SW 1271 (cell line): ENCODE results near the gene CDC25C.
A peak's percentile ranks its signal among the peaks of the same experiment; 100 is the strongest.
"Not testable (repeated sequence)": the region's sequence is repeated elsewhere in the genome, so short reads cannot be mapped to it uniquely, and the experiment has no call there.

ENCODE experiments used
- DNase-seq, 2 experiments: peaks; one replicate each; lab custom pipeline; 2025; lab: John Stamatoyannopoulos, UW

The CDC25C gene

DNA sequence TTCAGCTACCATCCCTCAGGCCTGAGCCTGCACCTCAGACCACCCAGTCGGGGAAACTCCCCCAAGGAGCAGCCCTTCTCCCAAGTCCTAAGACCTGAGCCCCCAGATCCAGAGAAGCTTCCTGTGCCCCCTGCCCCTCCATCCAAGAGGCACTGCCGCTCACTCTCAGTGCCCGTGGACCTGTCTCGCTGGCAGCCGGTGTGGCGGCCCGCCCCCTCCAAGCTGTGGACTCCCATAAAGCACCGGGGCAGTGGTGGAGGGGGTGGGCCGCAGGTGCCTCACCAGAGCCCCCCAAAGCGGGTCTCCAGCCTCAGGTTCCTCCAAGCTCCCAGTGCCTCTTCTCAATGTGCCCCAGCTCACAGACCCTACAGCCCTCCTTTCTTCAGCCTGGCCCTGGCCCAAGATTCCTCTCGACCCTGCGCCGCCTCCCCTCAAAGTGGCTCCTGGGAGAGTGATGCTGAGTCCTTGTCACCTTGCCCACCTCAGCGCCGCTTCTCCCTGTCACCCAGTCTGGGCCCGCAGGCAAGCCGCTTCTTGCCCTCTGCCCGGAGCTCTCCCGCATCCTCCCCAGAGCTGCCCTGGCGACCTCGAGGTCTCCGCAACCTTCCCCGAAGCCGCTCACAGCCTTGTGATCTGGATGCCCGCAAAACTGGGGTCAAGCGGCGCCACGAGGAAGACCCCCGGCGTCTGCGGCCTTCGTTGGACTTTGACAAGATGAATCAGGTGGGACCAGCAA lies 13.5 kb upstream of the CDC25C start:
- no peak for DNase-seq

DNA sequence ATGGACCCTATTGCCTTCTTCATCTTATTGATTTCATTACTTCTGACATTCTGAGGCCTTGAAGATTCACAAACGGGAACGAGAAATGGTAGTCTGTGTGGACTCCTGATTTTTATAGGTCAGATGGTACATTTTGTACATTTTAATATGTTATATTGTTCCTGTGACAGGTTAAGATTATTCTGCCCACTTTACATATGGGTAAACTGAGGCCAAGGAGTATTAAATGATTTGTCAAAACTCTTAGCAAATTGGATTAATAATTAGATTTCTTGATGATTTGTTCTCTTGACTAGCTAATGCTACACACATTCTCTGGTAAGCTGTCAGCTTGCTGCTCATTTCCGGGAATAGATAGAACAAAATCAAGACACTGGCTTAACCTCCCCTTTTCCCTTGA lies 8.4 kb upstream of the CDC25C start:
- no peak for DNase-seq

DNA sequence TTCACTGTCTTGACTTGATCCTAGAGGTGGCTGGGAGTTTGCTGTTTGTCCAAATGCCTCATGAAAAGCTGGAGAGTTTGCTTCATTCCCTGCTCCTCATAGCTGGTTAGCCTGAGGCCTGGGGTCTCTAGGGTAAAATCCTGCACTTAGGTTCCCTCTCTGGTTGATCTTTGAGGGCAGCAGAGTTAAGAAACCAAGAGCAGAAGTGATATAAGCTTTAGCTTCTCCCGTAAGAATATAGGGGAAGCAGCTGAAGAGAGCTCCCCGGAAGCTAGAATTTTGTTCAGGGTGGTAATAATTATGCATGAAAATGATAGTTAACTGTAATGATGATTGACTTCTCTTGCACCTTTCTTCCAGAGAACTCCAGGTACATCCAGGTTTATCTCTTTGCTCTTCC lies 7.9 kb upstream of the CDC25C start:
- no peak for DNase-seq

DNA sequence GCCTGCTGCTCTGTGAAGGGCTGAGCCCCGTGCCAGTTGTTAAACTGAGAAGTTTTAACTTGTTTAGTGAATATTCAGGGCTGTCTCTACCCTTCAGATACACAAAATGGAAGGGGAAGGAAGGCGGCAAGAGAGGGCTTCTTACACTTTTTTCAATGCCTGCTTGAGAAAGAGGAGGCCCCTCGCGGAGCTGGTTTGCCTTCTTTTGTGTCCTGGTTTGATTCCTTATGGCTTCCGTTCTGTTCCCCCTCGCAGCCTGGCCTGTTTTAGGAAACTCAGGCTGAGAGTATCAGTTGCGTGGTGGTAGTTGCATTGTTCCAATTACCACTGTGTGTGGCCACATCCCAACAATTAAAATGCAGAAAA lies 7.5 kb upstream of the CDC25C start:
- no peak for DNase-seq

DNA sequence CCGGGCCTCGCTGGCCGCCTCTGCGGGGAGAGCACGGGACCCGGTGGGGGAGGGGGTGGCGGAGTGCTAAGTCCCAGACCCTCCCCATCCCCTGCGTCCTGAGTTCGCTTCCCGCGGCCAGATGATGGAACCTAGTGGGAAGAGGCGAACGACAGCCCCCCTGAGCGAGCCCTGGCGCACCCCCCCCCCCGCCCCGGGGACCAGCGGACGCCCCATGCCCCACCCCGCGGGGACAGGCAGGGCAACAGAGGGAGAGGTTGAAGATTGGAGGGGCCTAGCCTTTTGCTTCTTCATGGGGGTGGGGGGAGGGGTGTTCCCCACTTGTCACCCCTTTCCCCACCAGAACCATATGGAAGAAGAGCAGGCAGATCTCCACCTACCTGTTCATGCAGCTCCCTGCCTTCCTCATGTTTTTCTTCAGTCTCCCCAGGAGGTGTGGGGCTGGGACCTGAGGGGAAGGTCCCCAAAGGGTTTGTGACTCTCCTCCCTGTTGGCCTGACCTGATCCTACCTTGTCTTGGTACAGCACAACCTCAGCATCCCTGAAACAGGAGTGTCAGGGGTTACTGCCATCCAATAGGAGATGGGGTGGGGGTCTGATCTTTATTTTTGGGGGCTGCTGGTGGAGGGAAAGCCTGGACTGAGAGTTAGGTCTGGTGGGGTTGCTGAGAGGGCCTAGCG lies 6.9 kb upstream of the CDC25C start:
- no peak for DNase-seq

DNA sequence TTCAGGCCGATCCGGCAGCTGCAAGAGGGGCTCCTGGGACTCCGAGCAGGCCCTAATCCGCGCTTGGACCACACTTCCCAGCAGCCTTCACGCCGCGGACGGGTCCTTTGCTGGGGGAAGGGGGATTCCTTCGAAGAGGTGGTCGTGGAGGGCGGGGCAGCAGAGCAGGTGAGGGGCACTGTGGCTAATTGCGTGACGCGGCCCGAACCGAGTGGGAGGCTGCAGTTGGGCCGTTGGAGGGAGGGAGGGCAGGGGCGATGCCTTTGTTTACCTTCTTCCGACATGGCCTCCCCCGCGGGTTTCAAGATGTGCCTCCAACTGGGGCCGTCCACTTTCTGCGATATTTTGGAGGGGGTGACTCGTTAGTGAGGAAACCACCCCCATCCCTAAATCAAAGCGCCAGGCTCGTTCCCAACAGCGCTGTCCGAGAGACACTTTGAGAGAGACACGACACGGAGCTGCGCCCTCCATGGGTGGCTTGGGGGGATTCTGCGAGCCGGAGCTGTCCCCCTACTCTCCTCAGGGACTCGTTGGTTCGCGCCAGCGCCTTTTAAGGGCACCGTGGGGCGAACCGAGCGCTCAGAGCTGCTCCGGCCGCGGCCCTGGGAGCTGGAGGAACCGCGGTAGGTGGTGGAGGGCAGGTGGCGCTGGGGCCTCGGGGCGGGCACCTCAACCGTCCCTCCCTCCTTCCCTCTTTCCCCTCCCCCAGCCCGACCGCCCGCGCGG lies 6.2 kb upstream of the CDC25C start, which contains the start of gene FAM53C:
Gene FAM53C (plus strand): TSS at position 582 of the 726 bp plus-strand sequence. CDS start 3,070 bp downstream, outside the sequence.
- DNase-seq, result peak; percentile 80 to 97

DNA sequence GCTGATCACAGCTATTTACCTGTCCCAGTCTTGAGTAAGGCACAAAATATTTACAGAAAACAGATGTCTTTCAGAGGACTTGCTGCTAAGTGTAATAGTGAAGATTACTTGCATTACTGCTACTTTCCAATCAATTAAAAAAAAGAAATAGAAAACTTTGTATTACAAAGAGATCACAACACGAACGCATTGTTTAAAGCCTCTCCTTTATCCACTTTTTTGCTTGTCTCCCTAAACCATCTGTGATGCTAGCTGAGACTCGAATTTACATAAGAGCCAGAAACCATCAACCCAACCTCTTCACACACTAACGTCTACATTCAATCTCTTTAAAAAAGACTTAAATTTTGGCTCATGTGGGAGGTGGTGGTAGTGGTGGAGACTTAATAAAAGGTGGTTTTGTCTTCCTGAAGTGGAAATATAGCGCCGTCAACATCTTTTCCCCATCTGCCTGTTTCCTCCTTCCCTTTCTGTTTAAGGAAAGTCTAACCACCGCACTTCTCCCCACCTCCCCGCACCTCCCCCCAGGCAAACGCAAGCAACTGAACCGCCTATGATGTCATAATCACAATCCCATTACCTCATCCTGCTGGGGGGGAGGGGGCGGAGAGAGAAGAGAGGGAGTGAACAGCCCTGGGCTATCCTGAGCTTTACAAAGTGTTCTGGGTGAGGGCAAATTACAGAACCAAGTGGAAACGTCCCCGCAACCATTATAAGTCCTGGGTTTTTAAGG lies 5.5 kb upstream of the CDC25C start:
- no peak for DNase-seq

DNA sequence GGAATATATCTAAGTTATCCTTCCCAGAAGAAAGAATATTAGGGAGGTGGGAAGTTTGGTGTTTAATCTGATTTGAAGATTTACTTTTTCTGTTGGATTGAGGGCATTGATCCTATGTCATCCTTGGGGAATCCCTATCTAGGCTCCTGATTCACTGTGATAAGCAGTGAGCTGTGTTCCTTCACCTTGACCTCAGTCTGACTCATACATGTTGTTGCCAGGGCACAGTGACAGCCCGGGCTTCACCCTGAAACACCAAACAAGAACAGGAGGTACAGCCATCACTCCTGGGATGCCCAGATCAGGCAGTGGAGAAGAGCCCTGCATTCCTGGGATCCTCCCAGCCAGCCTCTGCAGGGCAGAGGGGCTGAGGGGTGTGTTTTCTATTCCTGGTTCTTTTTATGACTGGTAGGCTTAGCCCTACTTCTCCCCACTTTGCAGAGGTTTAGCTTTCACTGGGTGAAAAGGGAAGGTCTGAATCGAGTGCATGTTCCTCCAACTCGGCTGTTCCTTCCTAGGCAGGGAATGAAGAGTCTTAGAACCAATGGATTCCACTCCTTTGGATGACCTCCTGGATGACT lies 3.4 kb upstream of the CDC25C start:
- peak in 1 of 2 experiments; percentile 17 for DNase-seq

DNA sequence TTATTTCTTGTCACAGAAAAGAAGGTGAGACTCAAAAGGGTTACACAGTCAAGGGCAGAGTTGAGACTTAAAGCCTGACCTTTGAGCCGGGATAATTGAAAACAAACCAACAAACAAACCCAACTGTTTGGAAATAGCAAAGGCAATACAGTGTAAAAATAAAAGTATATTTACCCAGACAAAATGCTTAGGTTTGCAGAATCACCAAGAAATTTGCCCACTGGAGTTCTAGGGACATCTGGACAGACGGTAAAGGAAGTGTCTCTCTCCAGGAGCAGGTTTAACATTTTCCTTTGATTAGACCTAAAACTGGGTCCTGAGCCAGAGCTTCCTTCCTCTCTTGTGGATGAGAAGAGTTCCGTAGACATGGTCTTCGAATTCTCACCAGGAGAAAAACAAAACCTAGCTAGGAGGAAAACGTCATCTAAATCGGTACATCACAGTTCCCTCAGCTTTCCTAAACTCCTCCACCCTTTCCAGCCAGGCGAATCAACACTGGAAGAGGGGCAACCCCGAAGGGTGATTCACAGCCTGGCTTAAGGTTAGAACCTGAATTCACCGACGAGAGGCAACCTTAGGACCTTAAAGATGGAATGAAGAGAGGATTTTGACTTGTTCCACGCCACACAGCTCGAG lies 673 bp downstream of the CDC25C start:
- peak in 1 of 2 experiments; percentile 27 for DNase-seq

DNA sequence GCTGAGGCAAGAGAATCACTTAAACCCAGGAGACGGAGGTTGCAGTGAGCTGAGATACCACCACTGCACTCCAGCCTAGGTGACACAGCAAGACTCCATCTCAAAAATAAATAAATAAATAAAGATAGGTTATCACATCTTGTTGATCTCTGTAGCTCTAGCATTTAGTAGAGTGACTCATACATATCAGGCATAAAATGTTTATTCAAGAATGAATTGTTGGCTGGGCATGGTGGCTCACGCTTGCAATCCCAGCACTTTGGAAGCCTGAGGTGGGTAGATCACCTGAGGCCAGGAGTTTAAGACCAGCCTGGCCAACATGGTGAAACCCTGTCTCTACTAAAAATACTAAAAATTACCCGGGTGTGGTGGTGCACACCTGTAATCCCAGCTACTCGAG lies 13.4 kb downstream of the CDC25C start:
- not testable (repeated sequence) for DNase-seq

DNA sequence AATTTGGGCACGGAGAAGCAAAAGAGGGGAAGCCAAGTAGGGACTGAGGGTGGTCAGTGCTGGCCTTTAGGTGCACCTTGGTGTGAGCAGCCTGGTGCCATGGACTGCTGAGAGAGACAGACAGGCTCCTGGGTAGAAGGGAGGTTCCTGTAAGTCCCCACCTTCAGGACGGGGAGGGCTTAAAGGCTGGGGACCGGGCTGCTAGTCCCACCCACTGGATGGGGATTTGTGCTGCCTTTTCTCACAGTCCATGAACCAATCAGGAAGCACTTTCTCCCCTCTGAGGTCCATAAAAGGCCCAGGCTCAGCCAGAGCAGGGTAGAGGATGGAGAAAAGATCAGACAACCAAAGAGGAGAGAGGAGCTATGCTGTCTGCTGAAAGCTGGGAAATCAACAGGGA lies 15.2 kb downstream of the CDC25C start:
- DNase-seq, result no peak

DNA sequence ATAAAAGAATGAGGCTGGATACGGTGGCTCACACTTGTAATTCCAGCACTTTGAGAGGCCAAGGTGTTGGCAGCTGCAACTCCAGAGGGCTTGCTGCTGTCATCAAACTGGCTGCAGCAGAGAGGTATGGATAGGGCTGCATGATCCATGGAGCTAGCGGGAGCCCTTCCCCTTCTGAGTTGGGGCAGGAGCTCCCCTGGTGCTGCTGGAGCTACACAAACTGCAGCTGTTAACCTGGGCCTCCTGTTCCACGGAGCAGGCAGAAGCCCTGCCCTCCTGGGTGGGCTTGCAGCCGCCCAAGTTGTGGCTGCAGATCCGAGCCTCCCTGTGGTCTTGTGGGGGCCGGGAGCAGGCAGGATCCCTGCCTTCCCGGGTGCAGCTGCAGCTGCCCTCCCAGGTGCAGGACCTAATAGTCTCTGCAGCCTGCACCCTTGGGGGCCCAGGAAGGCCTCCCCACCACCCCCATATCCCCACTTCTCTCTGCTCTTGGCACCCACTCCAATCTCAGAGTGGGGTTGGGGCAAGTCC lies 15.8 kb downstream of the CDC25C start:
- no peak for DNase-seq

DNA sequence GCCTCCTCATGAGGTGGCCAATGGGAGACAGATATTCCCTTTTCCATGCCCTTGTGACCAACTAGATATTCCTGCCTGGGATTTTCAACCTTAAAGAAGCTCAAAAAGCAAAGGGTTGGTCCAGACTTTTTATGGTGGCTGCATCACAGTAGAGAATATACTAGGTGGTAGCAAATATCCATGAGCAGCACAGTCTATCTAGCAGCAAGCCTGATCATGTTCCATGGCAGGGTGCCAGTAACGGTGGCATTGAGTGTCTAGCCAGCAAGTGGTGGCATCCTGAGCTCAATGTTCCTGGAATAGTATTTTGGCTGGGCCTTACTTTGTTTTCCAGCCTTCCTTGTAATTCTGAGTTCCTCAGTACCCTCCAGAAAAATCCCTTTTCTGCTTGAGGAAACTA lies 25.8 kb downstream of the CDC25C start:
- DNase-seq, result no peak

DNA sequence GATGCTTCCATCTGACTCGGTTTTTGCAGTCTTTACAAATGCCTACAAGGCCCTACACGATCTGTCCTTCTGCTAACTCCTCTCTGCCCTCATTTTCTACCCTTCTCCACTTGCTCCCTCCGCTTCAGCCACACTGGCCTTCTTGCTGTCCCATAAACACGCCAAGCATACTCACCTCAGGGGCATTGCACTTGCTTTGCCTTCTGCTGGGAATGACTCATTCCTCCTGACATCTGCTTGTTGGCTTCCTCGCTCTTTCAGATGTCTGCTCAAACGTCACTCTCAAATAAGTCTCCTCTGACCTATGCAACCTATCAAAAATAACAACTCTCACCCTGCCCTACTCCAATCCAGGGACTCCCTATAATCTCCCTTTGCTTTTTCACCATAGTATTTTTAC lies 28.2 kb downstream of the CDC25C start:
- no peak for DNase-seq

DNA sequence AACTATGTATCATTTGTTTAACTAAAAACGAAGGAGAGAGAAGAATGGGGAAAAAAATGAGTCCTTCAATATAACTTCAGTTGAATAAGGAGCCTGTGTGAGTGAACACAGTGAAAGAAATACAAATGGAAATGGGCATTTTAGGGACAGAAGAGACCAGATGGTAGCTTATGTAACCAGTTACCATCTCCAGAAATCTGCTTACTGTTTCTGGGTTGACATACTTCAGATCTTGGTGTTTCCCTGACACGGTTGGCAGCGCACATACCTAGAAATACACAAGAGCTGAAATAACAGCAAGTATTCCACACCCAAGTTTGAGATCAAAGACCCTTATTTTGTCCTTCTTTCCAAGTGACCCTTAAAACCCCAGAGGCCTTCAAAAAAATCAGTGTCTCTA lies 42.3 kb downstream of the CDC25C start:
- no peak for DNase-seq

DNA sequence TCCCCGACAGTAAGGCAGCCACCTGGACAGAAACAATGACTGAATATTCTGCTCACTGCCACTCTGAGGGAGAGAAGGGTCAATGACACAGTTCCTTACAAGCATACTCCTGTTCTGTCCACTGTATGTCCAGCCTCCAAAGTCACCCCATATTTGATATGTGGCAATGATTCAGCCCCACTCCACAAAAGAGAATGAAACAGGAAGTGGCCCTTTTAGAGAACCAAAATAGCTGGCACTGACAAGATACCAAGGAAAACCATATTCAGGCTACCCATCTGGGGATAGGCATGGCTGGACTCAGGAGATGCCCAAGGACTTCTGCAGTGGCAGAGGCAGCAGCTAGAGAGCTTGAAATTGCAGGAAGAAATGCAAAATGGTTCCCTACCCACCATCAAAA lies 44.4 kb downstream of the CDC25C start:
- no peak for DNase-seq

DNA sequence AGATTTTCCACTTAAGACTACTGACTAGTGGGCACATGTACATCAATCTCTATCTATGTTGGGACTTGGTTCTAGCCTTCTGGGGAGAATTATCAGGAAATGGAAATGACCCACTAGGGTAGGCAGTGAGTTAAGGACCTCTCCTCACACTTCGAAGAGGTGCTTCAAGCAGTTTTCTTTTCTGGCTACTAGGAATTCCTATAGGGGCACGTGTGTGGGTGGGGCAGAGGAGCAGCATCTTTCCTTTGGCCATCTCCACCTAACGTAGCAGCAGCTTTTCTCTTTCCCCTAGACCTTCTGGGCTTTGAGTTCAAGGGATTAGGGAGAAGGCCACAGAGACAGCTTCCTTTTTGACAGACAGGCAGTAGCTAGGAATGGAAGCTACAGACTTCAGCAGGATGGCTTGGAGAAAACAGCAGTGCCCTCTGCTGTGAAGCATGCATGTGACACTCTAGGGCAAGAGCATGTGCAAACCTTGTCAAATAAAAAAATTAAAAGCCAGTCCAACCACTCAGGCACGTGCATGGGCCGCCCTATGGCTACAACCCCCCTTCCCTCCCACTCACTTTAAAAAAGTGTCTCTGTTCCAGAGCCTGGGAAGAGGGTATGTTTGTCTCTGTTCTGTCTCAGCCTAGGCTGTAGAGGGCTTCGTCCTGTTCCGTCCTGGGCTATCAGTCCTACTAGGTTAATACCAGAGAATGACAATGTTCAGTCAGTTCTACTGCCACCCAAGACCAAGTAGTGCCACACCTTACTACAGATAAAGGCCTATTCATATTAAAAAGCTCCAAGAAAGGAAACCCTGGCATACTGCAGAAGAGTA lies 48.5 kb downstream of the CDC25C start:
- peak; percentile 17 to 45 for DNase-seq

DNA sequence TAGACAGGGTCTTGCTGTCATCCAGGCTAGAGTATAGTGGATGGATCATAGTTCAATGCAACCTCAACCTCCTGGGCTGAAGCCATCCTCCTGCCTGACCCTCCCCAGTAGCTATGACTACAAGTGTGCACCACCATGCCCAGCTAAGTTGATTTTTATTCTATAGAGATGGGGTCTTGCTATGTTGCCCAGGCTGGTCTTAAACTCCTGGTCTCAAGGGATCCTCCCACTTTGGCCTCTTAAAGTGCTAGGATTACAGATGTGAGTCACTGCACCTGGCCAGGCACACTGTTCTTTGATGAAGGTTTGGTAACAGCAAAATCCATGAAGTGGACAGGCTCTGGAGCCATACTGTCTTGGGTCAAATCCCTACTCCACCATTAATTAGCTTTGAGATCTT lies 50.7 kb downstream of the CDC25C start:
- DNase-seq, result no peak

DNA sequence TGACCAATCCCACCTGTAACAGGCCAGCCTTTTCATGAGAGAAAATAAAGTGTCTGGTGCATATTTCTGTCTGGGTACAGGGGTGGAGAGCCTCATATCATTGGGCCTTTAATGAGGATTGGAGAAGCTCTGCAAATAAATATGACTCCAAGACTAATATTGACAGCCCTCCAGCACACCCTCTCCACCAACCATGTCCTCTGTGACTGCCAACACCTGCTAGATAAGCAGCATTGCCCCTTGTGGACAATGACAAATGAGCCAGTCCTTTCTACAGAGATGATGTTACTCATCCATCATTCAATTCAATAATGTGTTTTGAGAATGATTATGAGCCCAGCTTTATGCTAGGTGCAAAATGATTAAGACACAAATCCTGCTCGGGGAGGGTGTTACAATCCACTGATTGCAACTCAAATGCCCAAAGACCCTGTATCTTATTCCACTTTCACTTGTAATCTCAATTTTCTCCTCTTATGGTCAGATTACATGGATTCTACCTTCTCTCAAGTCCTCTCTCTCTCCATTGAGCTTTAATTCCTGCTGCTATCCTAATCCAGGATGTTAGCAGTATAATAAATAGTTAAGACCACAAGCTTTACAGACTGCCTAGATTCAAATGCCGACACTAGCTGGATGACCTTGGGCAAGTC lies 55.1 kb downstream of the CDC25C start:
- no peak for DNase-seq

DNA sequence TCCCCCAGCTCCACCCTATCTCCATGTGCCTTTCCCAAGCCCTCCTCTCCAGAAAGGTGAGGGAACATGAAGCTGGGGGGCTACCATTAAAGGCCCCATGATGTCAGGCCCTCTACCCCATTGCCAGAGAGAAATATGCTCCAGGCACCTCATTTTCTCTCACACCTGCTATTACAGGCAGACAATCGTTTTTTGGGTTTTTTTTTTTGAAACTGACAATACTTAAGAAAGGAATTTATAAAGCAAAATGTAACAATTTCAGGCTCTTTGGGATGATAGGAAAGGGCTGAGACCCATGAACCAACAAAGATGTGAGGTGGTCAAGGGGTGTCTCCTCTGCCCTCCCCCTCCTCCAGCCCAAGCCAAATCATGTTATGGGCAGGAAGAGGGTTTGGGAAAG lies 55.7 kb downstream of the CDC25C start:
- DNase-seq, result no peak
